Measurements from ENCODE around the gene GGA1.
"Not testable (repeated sequence)": the region's sequence is repeated elsewhere in the genome, so short reads cannot be mapped to it uniquely, and the experiment has no call there.

Gene GGA1

DNA sequence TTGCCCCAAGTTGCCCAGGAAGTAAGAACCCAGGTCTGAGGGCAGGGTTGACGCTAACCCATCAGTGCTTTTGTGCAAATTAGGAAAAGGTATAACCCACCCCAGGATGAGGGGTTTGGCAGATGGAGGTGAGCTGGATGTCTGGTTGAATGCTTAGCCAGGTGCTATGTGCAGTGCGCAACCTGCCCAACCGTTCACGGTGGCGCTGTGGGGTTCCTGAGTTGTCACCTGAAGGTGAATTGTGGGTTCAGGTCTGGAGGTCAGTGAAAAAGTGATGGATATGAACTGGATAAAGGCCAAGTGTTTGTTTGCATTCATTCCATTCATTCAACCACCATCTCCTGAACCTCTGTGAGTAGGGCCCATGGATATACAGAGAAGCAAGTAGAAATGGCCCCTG is 14.4 kb upstream of the GGA1 start:
- DNase-seq (ENCODE audit: low spot score) = no peak
- TF ChIP-seq CTCF (IDR thresholded peaks at IDR 0.05; ENCODE audit: extremely low read depth, missing control alignments) = no peak

DNA sequence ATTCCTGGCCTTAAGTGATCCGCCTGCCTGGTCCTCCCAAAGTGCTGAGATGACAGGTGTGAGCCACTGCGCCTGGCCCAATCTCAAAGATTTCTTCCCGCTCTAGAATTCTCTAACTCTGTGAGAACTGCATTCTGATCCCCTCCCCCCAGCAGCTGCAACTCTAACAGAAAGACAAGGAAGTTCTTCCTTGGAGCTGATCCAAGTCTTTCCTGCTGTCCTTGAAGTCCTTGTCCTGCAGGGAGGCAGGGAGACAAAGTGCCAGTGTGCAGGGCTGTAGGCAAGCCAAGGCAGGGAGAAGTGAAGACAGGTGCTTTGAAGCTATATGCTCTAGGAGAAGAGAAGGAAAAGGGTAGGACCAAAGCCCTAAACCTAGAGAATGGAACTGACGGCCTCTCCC is 9.5 kb upstream of the GGA1 start:
- no peak for TF ChIP-seq CTCF (IDR thresholded peaks at IDR 0.05; ENCODE audit: extremely low read depth, missing control alignments)
- no peak for DNase-seq (ENCODE audit: low spot score)

DNA sequence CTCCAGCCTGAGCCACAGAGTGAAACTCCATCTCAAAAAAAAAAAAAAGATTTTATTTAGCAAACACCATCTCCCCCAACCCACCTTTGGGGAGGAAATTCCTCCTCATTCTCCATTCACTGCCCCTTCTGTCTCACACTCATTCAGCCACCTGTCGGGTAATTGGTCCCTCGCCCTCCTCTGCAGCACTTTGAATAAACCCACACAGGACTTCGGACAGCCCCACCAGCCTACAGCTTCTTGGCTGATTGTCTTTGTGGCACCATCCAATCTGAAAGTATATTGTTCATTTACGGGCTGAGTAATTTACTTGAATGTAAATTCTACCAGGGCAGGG is 7.5 kb upstream of the GGA1 start:
- no peak for DNase-seq (ENCODE audit: low spot score)
- TF ChIP-seq CTCF (IDR thresholded peaks at IDR 0.05; ENCODE audit: extremely low read depth, missing control alignments) = no peak

DNA sequence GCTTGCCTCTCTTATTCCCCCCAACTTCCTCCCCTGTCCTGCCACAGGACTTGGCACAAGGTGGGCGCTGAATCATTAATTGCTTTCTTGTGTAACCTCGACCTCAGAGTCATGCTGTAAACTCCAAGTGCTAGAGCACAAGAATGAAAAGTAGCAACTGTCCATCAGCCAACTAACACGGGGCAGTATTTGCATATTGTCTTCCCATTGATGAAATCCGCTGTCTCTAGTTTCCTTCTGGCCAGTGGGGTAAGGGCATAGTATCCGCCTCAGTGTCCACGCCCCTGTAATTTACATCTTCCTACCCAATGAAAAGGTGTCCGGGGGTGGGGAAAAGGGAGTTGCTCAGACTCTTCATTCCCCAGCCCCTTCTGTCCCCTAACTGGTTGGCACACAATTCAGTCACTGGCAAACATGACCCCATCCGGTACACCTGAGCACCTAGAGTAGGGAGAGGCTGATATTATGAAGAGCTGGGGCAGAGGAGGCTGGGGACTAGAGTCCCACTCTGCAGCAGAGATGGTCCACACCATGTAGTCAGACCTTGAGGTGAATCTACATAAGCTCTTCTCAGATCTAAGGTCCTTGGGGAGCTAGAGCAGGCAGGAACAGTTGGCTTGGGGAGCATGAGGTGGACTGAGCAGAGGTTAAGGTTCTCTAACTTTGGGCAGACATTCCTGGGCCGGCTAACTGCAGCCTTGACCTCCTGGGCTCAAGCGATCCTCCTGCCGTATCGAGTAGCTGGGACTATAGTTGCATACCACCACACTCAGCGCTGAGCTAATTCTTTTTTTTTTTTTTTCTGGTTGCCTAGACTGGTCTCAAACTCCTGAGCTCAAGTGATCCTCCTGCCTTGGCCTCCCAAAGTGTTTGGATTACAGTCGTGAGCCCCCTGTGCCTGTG is 6.8 kb upstream of the GGA1 start:
- no peak for DNase-seq (ENCODE audit: low spot score)
- no peak for TF ChIP-seq CTCF (IDR thresholded peaks at IDR 0.05; ENCODE audit: extremely low read depth, missing control alignments)

DNA sequence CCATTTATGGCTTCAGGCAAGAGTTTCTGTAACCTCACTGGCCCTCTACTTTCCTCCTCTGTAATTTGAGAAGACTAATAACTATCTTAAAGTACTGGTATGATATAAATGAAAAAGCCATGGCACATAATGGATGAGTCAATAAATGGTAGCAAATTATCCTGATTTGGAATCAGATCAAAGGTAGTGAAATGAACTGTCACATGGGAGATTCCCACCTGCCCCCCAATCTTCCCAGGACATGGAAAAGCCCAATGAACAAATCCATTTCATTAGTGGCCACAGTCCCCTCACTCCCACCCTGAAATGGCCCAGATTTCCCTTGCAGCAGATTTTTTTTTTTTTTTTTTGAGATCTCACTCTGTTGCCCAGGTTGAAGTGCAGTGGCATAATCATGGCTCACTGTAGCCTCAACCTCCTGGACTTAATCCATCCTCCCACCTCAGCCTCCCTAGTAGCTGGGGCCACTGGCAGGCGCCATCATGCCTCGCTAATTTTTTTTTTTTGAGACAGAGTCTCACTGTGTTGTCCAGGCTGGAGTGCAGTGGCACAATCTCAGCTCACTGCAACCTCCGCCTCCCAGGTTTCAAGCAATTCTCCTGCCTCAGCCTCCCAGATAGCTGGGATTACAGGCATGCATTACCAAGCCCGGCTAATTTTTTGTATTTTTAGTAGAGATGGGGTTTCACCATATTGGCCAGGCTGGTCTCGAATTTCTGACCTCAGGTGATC is 5.9 kb upstream of the GGA1 start:
- not testable (repeated sequence) for DNase-seq (ENCODE audit: low spot score)

DNA sequence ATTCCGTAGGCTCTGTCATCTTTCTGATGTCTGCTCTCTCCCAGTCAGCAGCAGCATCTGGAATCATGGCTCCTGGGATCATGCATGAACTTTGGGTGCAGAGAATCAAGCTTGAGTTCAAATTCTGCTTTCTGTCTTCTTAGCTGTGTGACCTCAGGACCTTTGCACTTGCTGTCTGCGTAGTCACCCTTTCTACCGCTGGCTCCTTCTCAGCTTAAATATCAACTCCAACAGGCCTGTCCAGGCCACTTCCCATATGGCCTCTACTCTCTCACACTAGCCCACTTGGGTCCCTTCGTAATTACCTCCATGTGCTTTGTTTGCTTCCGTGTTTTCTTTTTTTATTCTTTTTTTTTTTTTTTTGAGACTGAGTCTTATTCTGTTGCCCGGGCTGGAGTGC is 4.6 kb upstream of the GGA1 start:
- no peak for DNase-seq (ENCODE audit: low spot score)
- TF ChIP-seq CTCF (IDR thresholded peaks at IDR 0.05; ENCODE audit: extremely low read depth, missing control alignments) = no peak

GRCh38 chr22:37604875-37605274 is 3.8 kb upstream of the GGA1 start:
- TF ChIP-seq CTCF (IDR thresholded peaks at IDR 0.05; ENCODE audit: extremely low read depth, missing control alignments) = no peak
- DNase-seq (ENCODE audit: low spot score) = no peak

All from GM20000 (cell line).